Mesothelial cell of epicardium (in vitro differentiated cells): ENCODE results near the gene CLNK. TPM values are rescaled to one million over a fixed set of nuclear protein-coding genes. Genes with fewer than 3 reads are reported as not detected.
"Not testable (repeated sequence)": the region's sequence is repeated elsewhere in the genome, so short reads cannot be mapped to it uniquely, and the experiment has no call there.

ENCODE experiments used
- DNase-seq, 2 experiments: peaks; one replicate each; pipeline ENCODE4 v3.0.0; 2021; ENCODE audit warnings: low spot score in 2 of 2; ENCODE audit not compliant: unreplicated experiment in 2 of 2
- H3K27ac Mint-ChIP-seq: 2 replicates; pipeline ENCODE4 v1.8.0; 2021; ENCODE audit warnings: mixed read lengths
- H3K27me3 Mint-ChIP-seq: 2 replicates; pipeline ENCODE4 v1.8.0; 2021; ENCODE audit warnings: low read depth, mixed read lengths
- H3K36me3 Mint-ChIP-seq: 2 replicates; pipeline ENCODE4 v1.8.0; 2021; ENCODE audit warnings: mixed read lengths
- H3K4me1 Mint-ChIP-seq: 2 replicates; pipeline ENCODE4 v1.8.0; 2021; ENCODE audit warnings: mixed read lengths
- H3K4me3 Mint-ChIP-seq: 2 replicates; pipeline ENCODE4 v1.8.0; 2021; ENCODE audit warnings: mild to moderate bottlenecking, moderate library complexity, mixed read lengths
- H3K9me3 Mint-ChIP-seq: 2 replicates; pipeline ENCODE4 v1.8.0; 2021; ENCODE audit warnings: mixed read lengths
- CTCF ChIP-seq: fragments of 200-600 bp; sonication (generic); IDR thresholded peaks from one replicate; pipeline ENCODE4 v1.5.0; 2021; ENCODE audit warnings: antibody characterized with exemption; ENCODE audit not compliant: unreplicated experiment
- total RNA-seq: library from RNA; stranded (reverse); gene quantifications from 3 replicates; pipeline ENCODE4 v1.2.1, GENCODE V29; 2021

The CLNK gene
- total RNA-seq, 1 donor from 2014 or later = not detected

- Mint-ChIP-seq H3K27ac (peak overlapping the region; percentile 82), H3K9me3 (no peaks in the 10 kb centered on the region), H3K27me3 (no peaks in the 10 kb centered on the region), H3K36me3 (no peaks in the 10 kb centered on the region), H3K4me3 (no peak overlapping the region), H3K4me1 (peaks cover 30% of the 10 kb centered on the region)
- TF ChIP-seq CTCF = no peak
- no peak for DNase-seq
Measured at GRCh38 chr4:10577018-10577417, 107.5 kb downstream of the CLNK start.

GRCh38 chr4:10576236-10576635 is 108.3 kb downstream of the CLNK start:
- Mint-ChIP-seq H3K4me3 (no peak overlapping the region), H3K4me1 (peaks cover 30% of the 10 kb centered on the region), H3K27ac (no peak overlapping the region), H3K36me3 (no peaks in the 10 kb centered on the region), H3K27me3 (no peaks in the 10 kb centered on the region), H3K9me3 (no peaks in the 10 kb centered on the region)
- DNase-seq = no peak
- TF ChIP-seq CTCF = no peak

- Mint-ChIP-seq H3K27ac (no peak overlapping the region), H3K9me3 (no peaks in the 10 kb centered on the region), H3K36me3 (no peaks in the 10 kb centered on the region), H3K4me1 (peaks cover 29% of the 10 kb centered on the region), H3K27me3 (no peaks in the 10 kb centered on the region), H3K4me3 (no peak overlapping the region)
- TF ChIP-seq CTCF = no peak
- DNase-seq = no peak
Measured at GRCh38 chr4:10575414-10575813, 109.2 kb downstream of the CLNK start.

GRCh38 chr4:10574553-10574952 is 110.0 kb downstream of the CLNK start:
- H3K4me3 Mint-ChIP-seq, H3K36me3 Mint-ChIP-seq, H3K27me3 Mint-ChIP-seq, H3K27ac Mint-ChIP-seq, H3K9me3 Mint-ChIP-seq, DNase-seq: not testable (repeated sequence)
- H3K4me1 Mint-ChIP-seq = peaks cover 29% of the 10 kb centered on the region

GRCh38 chr4:10571909-10572308 is 112.7 kb downstream of the CLNK start:
- H3K27me3 Mint-ChIP-seq = no peaks in the 10 kb centered on the region
- no peak overlapping the region for H3K4me3 Mint-ChIP-seq
- peaks cover 8% of the 10 kb centered on the region for H3K9me3 Mint-ChIP-seq
- no peak for DNase-seq
- H3K4me1 Mint-ChIP-seq = peaks cover 16% of the 10 kb centered on the region
- H3K27ac Mint-ChIP-seq = peak overlapping the region; percentile 64
- no peak for TF ChIP-seq CTCF
- no peaks in the 10 kb centered on the region for H3K36me3 Mint-ChIP-seq

- Mint-ChIP-seq H3K9me3 (peaks cover 8% of the 10 kb centered on the region), H3K4me3 (no peak overlapping the region), H3K36me3 (no peaks in the 10 kb centered on the region), H3K4me1 (peaks cover 8% of the 10 kb centered on the region), H3K27ac (no peak overlapping the region), H3K27me3 (no peaks in the 10 kb centered on the region)
- no peak for DNase-seq
- TF ChIP-seq CTCF = no peak
Measured at GRCh38 chr4:10569491-10569890, 115.1 kb downstream of the CLNK start.
